ENCODE measurements around the gene CR1L.
"Not testable (repeated sequence)": the region's sequence is repeated elsewhere in the genome, so short reads cannot be mapped to it uniquely, and the experiment has no call there.

Gene CR1L

GRCh38 chr1:207654320-207654719 is 9.4 kb downstream of the CR1L start:
- no peak for ATAC-seq
- H3K4me3 Mint-ChIP-seq = no peak overlapping the region
- no peaks in the 10 kb centered on the region for H3K9me3 Mint-ChIP-seq

GRCh38 chr1:207658408-207658807 is 13.5 kb downstream of the CR1L start:
- Mint-ChIP-seq H3K27me3 (no peaks in the 10 kb centered on the region), H3K9me3 (no peaks in the 10 kb centered on the region), H3K27ac (no peak overlapping the region), H3K4me1 (no peaks in the 10 kb centered on the region), H3K4me3 (no peak overlapping the region), H3K36me3 (ENCODE audit: low read depth) (no peaks in the 10 kb centered on the region)
- DNase-seq (no peak), ATAC-seq (no peak)

More at GRCh38 chr1:207654320-207654719, 9.4 kb downstream of the CR1L start:
- peaks cover 2% of the 10 kb centered on the region for H3K27me3 Mint-ChIP-seq
- no peaks in the 10 kb centered on the region for H3K36me3 Mint-ChIP-seq (ENCODE audit: low read depth)
- H3K27ac Mint-ChIP-seq = no peak overlapping the region
- H3K4me1 Mint-ChIP-seq = no peaks in the 10 kb centered on the region
- no peak for DNase-seq

GRCh38 chr1:207658904-207659485 is 14.1 kb downstream of the CR1L start:
- Mint-ChIP-seq H3K27me3 (no peaks in the 10 kb centered on the region), H3K9me3 (no peaks in the 10 kb centered on the region), H3K4me1 (no peaks in the 10 kb centered on the region), H3K4me3 (no peak overlapping the region), H3K36me3 (ENCODE audit: low read depth) (no peaks in the 10 kb centered on the region), H3K27ac (no peak overlapping the region)
- ATAC-seq (peak; percentile 15), DNase-seq (no peak)

- Mint-ChIP-seq H3K4me3 (no peak overlapping the region), H3K27me3 (no peaks in the 10 kb centered on the region), H3K27ac (no peak overlapping the region), H3K9me3 (no peaks in the 10 kb centered on the region), H3K4me1 (no peaks in the 10 kb centered on the region), H3K36me3 (ENCODE audit: low read depth) (no peaks in the 10 kb centered on the region)
- ATAC-seq (no peak), DNase-seq (no peak)
Observed at GRCh38 chr1:207659545-207660153, 14.7 kb downstream of the CR1L start.

GRCh38 chr1:207661420-207661819 is 16.5 kb downstream of the CR1L start:
- ATAC-seq; H3K4me3 Mint-ChIP-seq; H3K4me1 Mint-ChIP-seq; H3K27ac Mint-ChIP-seq; DNase-seq; H3K27me3 Mint-ChIP-seq; H3K9me3 Mint-ChIP-seq; H3K36me3 Mint-ChIP-seq (ENCODE audit: low read depth): not testable (repeated sequence)

GRCh38 chr1:207666342-207666741 is 21.4 kb downstream of the CR1L start:
- DNase-seq (no peak), ATAC-seq (no peak)
- H3K27me3 Mint-ChIP-seq = peaks cover 54% of the 10 kb centered on the region
- H3K4me3 Mint-ChIP-seq = no peak overlapping the region
- H3K4me1 Mint-ChIP-seq = peaks cover 3% of the 10 kb centered on the region
- peaks cover 7% of the 10 kb centered on the region for H3K9me3 Mint-ChIP-seq
- no peaks in the 10 kb centered on the region for H3K36me3 Mint-ChIP-seq (ENCODE audit: low read depth)
- H3K27ac Mint-ChIP-seq = no peak overlapping the region

GRCh38 chr1:207669528-207670009 is 24.6 kb downstream of the CR1L start:
- Mint-ChIP-seq H3K9me3 (peaks cover 7% of the 10 kb centered on the region), H3K36me3 (ENCODE audit: low read depth) (no peaks in the 10 kb centered on the region), H3K4me3 (no peak overlapping the region), H3K4me1 (peaks cover 3% of the 10 kb centered on the region), H3K27me3 (peaks cover 66% of the 10 kb centered on the region), H3K27ac (no peak overlapping the region)
- no peak for DNase-seq
- no peak for ATAC-seq

GRCh38 chr1:207670192-207670591 is 25.3 kb downstream of the CR1L start:
- Mint-ChIP-seq H3K36me3 (ENCODE audit: low read depth) (no peaks in the 10 kb centered on the region), H3K27ac (no peak overlapping the region), H3K4me3 (no peak overlapping the region), H3K4me1 (peaks cover 3% of the 10 kb centered on the region), H3K27me3 (peaks cover 69% of the 10 kb centered on the region), H3K9me3 (peaks cover 7% of the 10 kb centered on the region)
- DNase-seq = no peak
- ATAC-seq = no peak

- Mint-ChIP-seq H3K27ac (no peak overlapping the region), H3K9me3 (peaks cover 5% of the 10 kb centered on the region), H3K4me3 (no peak overlapping the region), H3K27me3 (peaks cover 66% of the 10 kb centered on the region), H3K36me3 (ENCODE audit: low read depth) (no peaks in the 10 kb centered on the region), H3K4me1 (peaks cover 3% of the 10 kb centered on the region)
- DNase-seq (no peak), ATAC-seq (no peak)
Observed at GRCh38 chr1:207670997-207671396, 26.1 kb downstream of the CR1L start.

GRCh38 chr1:207672522-207673130 is 27.7 kb downstream of the CR1L start:
- H3K4me1 Mint-ChIP-seq = peaks cover 3% of the 10 kb centered on the region
- H3K27me3 Mint-ChIP-seq = peaks cover 53% of the 10 kb centered on the region
- no peaks in the 10 kb centered on the region for H3K36me3 Mint-ChIP-seq (ENCODE audit: low read depth)
- ATAC-seq (no peak), DNase-seq (peak; percentile 14)
- H3K4me3 Mint-ChIP-seq = no peak overlapping the region
- no peak overlapping the region for H3K27ac Mint-ChIP-seq
- no peaks in the 10 kb centered on the region for H3K9me3 Mint-ChIP-seq

- no peak for ATAC-seq
- Mint-ChIP-seq H3K27ac (no peak overlapping the region), H3K4me1 (peaks cover 1% of the 10 kb centered on the region), H3K9me3 (no peaks in the 10 kb centered on the region), H3K36me3 (ENCODE audit: low read depth) (no peaks in the 10 kb centered on the region), H3K27me3 (peaks cover 45% of the 10 kb centered on the region), H3K4me3 (no peak overlapping the region)
- no peak for DNase-seq
Observed at GRCh38 chr1:207673399-207673798, 28.5 kb downstream of the CR1L start.

- Mint-ChIP-seq H3K27me3 (peaks cover 21% of the 10 kb centered on the region), H3K9me3 (no peaks in the 10 kb centered on the region), H3K36me3 (ENCODE audit: low read depth) (no peaks in the 10 kb centered on the region), H3K4me3 (no peak overlapping the region), H3K4me1 (no peaks in the 10 kb centered on the region), H3K27ac (no peak overlapping the region)
- ATAC-seq (no peak), DNase-seq (no peak)
Observed at GRCh38 chr1:207676153-207676552, 31.2 kb downstream of the CR1L start.

GRCh38 chr1:207680590-207681388 is 35.9 kb downstream of the CR1L start:
- not testable (repeated sequence) for H3K36me3 Mint-ChIP-seq (ENCODE audit: low read depth); H3K4me3 Mint-ChIP-seq

GRCh38 chr1:207682872-207683434 is 38.0 kb downstream of the CR1L start:
- not testable (repeated sequence) for H3K4me1 Mint-ChIP-seq, DNase-seq, H3K27ac Mint-ChIP-seq

More at GRCh38 chr1:207680590-207681388, 35.9 kb downstream of the CR1L start:
- H3K9me3 Mint-ChIP-seq, DNase-seq, H3K27ac Mint-ChIP-seq, H3K4me1 Mint-ChIP-seq, H3K27me3 Mint-ChIP-seq, ATAC-seq: not testable (repeated sequence)

More at GRCh38 chr1:207682872-207683434, 38.0 kb downstream of the CR1L start:
- H3K36me3 Mint-ChIP-seq (ENCODE audit: low read depth); H3K4me3 Mint-ChIP-seq; ATAC-seq; H3K9me3 Mint-ChIP-seq; H3K27me3 Mint-ChIP-seq: not testable (repeated sequence)

All from activated naive CD8-positive, alpha-beta T cell treated with anti-CD3 and anti-CD28 coated beads, Interleukin-2, amount 50 U/mL, for 24 hours (primary cell).